Right atrium auricular region (tissue), 2 donors: ENCODE data around the gene RTL10. TPM values are rescaled to one million over a fixed set of nuclear protein-coding genes. Genes with fewer than 3 reads are reported as not detected.

ENCODE experiments used
- DNase-seq: peaks from one replicate; pipeline ENCODE4 v3.0.0-alpha.2; 2019; ENCODE audit warnings: low spot score
- H3K27ac ChIP-seq, 2 donors: fragments of 200-600 bp; sonication (generic); 1 replicate in 1 of 2; 2 replicates in 1 of 2; pipeline ENCODE4 v1.5.1; 2016 to 2019
- H3K27me3 ChIP-seq, 2 donors: fragments of 200-600 bp; sonication (generic); one replicate each; pipeline versions ENCODE4 v1.5.1 to v1.6.0; 2017 to 2019
- H3K36me3 ChIP-seq: fragments of 200-600 bp; sonication (generic); one replicate; pipeline ENCODE4 v1.5.1; 2016
- H3K4me1 ChIP-seq, 2 donors: fragments of 200-600 bp; sonication (generic); one replicate each; pipeline versions ENCODE4 v1.5.1 to v1.6.0; 2017 to 2019
- H3K4me3 ChIP-seq, 2 donors: fragments of 200-600 bp; sonication (generic); 1 replicate in 1 of 2; 2 replicates in 1 of 2; pipeline ENCODE4 v1.5.1; 2017 to 2019; ENCODE audit warnings: mild to moderate bottlenecking in 1 of 2, moderate library complexity in 1 of 2
- H3K9me3 ChIP-seq, 2 donors: fragments of 200-600 bp; sonication (generic); one replicate each; pipeline ENCODE4 v1.5.1; 2019
- CTCF ChIP-seq, 2 donors: fragments of 200-600 bp; sonication (generic); IDR thresholded peaks; one replicate each; pipeline ENCODE4 v1.5.1; 2019; ENCODE audit warnings: antibody characterized with exemption in 2 of 2
- total RNA-seq, 2 donors: library from RNA; depleted of rRNA; stranded (reverse); fragments of >200 nt; gene quantifications; one replicate each; pipeline ENCODE4 v1.1.0, GENCODE V29; 2016

RTL10 gene
- total RNA-seq, 2 donors from 2014 or later = 7.9 to 8.1 TPM

- no peak for TF ChIP-seq CTCF (IDR thresholded peaks at IDR 0.05)
- Histone ChIP-seq H3K9me3 (no peaks in the 10 kb centered on the region), H3K27ac (no peak overlapping the region), H3K36me3 (peaks cover 10% of the 10 kb centered on the region), H3K4me3 (no peak overlapping the region), H3K4me1 (peaks cover 0 to 24% of the 10 kb centered on the region in 2 donors), H3K27me3 (no peaks in the 10 kb centered on the region)
- DNase-seq = no peak
Measured at GRCh38 chr22:19882446-19883381, 28.0 kb upstream of the RTL10 start.

GRCh38 chr22:19880786-19881569 lies 26.3 kb upstream of the RTL10 start:
- Histone ChIP-seq H3K36me3 (peaks cover 10% of the 10 kb centered on the region), H3K27me3 (no peaks in the 10 kb centered on the region), H3K4me1 (peaks cover 0 to 25% of the 10 kb centered on the region in 2 donors), H3K4me3 (peak overlapping the region in 1 of 2 donors; percentile 13), H3K9me3 (no peaks in the 10 kb centered on the region), H3K27ac (no peak overlapping the region)
- peak; percentile 72 for DNase-seq
- TF ChIP-seq CTCF (IDR thresholded peaks at IDR 0.05) = no peak

GRCh38 chr22:19879992-19880785 lies 25.5 kb upstream of the RTL10 start:
- no peak overlapping the region for H3K27ac ChIP-seq
- no peak for DNase-seq
- H3K4me3 ChIP-seq = no peak overlapping the region
- H3K36me3 ChIP-seq = peaks cover 10% of the 10 kb centered on the region
- no peak for TF ChIP-seq CTCF (IDR thresholded peaks at IDR 0.05)
- H3K4me1 ChIP-seq = peaks cover 0 to 33% of the 10 kb centered on the region in 2 donors
- no peaks in the 10 kb centered on the region for H3K27me3 ChIP-seq
- H3K9me3 ChIP-seq = no peaks in the 10 kb centered on the region

- no peaks in the 10 kb centered on the region for H3K27me3 ChIP-seq
- H3K4me3 ChIP-seq = no peak overlapping the region
- H3K4me1 ChIP-seq = peaks cover 0 to 39% of the 10 kb centered on the region in 2 donors
- H3K9me3 ChIP-seq = no peaks in the 10 kb centered on the region
- no peak for TF ChIP-seq CTCF (IDR thresholded peaks at IDR 0.05)
- no peak overlapping the region for H3K27ac ChIP-seq
- H3K36me3 ChIP-seq = peaks cover 10% of the 10 kb centered on the region
- DNase-seq = no peak
Measured at GRCh38 chr22:19879643-19879991, 24.9 kb upstream of the RTL10 start.

GRCh38 chr22:19879246-19879570 lies 24.5 kb upstream of the RTL10 start:
- DNase-seq = no peak
- Histone ChIP-seq H3K4me3 (no peak overlapping the region), H3K36me3 (peaks cover 10% of the 10 kb centered on the region), H3K4me1 (peaks cover 0 to 43% of the 10 kb centered on the region in 2 donors), H3K27ac (no peak overlapping the region), H3K9me3 (no peaks in the 10 kb centered on the region), H3K27me3 (no peaks in the 10 kb centered on the region)
- TF ChIP-seq CTCF (IDR thresholded peaks at IDR 0.05) = no peak
